Astrocyte (in vitro differentiated cells and primary cell): ENCODE data around the gene RNF26.

ENCODE experiments used
- CTCF ChIP-seq: IDR thresholded peaks from 2 replicates; pipeline ENCODE4 v1.5.1; 2011; ENCODE audit warnings: low read depth, mild to moderate bottlenecking, inconsistent platforms, low read length, moderate library complexity; ENCODE audit not compliant: insufficient read depth
- EZH2 ChIP-seq: IDR thresholded peaks from 2 replicates; pipeline ENCODE4 v1.6.1; 2012; ENCODE audit warnings: mild to moderate bottlenecking, low read length, inconsistent platforms; ENCODE audit not compliant: insufficient read depth

- TF ChIP-seq CTCF (no peak), EZH2 (no peak)
Measured at GRCh38 chr11:119305556-119306372, 28.6 kb upstream of the RNF26 start.
